NCI-H1105 (cell line): ENCODE data around the gene PRM3.
"Not testable (repeated sequence)": the region's sequence is repeated elsewhere in the genome, so short reads cannot be mapped to it uniquely, and the experiment has no call there.

Source experiments
- DNase-seq: peaks from one replicate; lab custom pipeline; 2025; lab: John Stamatoyannopoulos, UW

Gene PRM3

GRCh38 chr16:11303405-11304138 lies 30.1 kb upstream of the PRM3 start:
- peak; percentile 78 for DNase-seq

GRCh38 chr16:11302977-11303376 lies 29.5 kb upstream of the PRM3 start:
- DNase-seq = peak; percentile 89

- DNase-seq = no peak
Measured at GRCh38 chr16:11301645-11302501, 28.4 kb upstream of the PRM3 start.

GRCh38 chr16:11300560-11300892 lies 27.1 kb upstream of the PRM3 start:
- no peak for DNase-seq

GRCh38 chr16:11299865-11300559 lies 26.6 kb upstream of the PRM3 start:
- DNase-seq = no peak

GRCh38 chr16:11298950-11299547 lies 25.6 kb upstream of the PRM3 start:
- not testable (repeated sequence) for DNase-seq

- no peak for DNase-seq
Measured at GRCh38 chr16:11298143-11298900, 24.9 kb upstream of the PRM3 start.

- DNase-seq = peak; percentile 75
Measured at GRCh38 chr16:11297492-11298142, 24.2 kb upstream of the PRM3 start.

GRCh38 chr16:11296706-11297491 lies 23.5 kb upstream of the PRM3 start:
- DNase-seq = no peak

GRCh38 chr16:11296351-11296705 lies 22.9 kb upstream of the PRM3 start:
- no peak for DNase-seq

- no peak for DNase-seq
Measured at GRCh38 chr16:11295672-11296071, 22.2 kb upstream of the PRM3 start.

GRCh38 chr16:11292076-11292748 lies 18.8 kb upstream of the PRM3 start:
- DNase-seq = no peak

- no peak for DNase-seq
Measured at GRCh38 chr16:11291091-11291703, 17.8 kb upstream of the PRM3 start.

GRCh38 chr16:11290102-11290893 lies 16.9 kb upstream of the PRM3 start:
- DNase-seq = no peak

GRCh38 chr16:11289696-11290095 lies 16.3 kb upstream of the PRM3 start:
- not testable (repeated sequence) for DNase-seq

GRCh38 chr16:11289202-11289601 lies 15.8 kb upstream of the PRM3 start:
- DNase-seq = no peak

GRCh38 chr16:11285842-11286241 lies 12.4 kb upstream of the PRM3 start:
- DNase-seq = no peak

GRCh38 chr16:11283820-11284248 lies 10.4 kb upstream of the PRM3 start:
- DNase-seq = no peak
